Endodermal cell (in vitro differentiated cells): ENCODE data around the gene CCDC92. TPM values are rescaled to one million over a fixed set of nuclear protein-coding genes. Genes with fewer than 3 reads are reported as not detected.

ENCODE experiments used
- DNase-seq: peaks from one replicate; pipeline ENCODE4 v3.0.0-alpha.2; 2017
- H3K27ac ChIP-seq: 2 replicates; pipeline ENCODE4 v1.5.1; 2013; ENCODE audit warnings: mild to moderate bottlenecking, low read depth, low read length, moderate library complexity
- H3K27me3 ChIP-seq: 2 replicates; pipeline ENCODE4 v1.6.1; 2013; ENCODE audit warnings: mild to moderate bottlenecking, low read length, moderate library complexity; ENCODE audit not compliant: insufficient read depth, control insufficient read depth, poor library complexity, severe bottlenecking
- H3K36me3 ChIP-seq: 2 replicates; pipeline ENCODE4 v1.7.0; 2013; ENCODE audit warnings: mild to moderate bottlenecking, low read length, moderate library complexity; ENCODE audit not compliant: control insufficient read depth, insufficient read depth
- H3K4me1 ChIP-seq: one replicate; pipeline ENCODE4 v1.7.0; 2013; ENCODE audit warnings: low read length; ENCODE audit not compliant: control insufficient read depth, insufficient read depth
- H3K4me3 ChIP-seq: 2 replicates; pipeline ENCODE4 v1.5.1; 2013; ENCODE audit warnings: mild to moderate bottlenecking, low read length, moderate library complexity
- H3K9ac ChIP-seq: 2 replicates; pipeline ENCODE4 v1.6.1; 2013; ENCODE audit warnings: mild to moderate bottlenecking, low read length, moderate library complexity; ENCODE audit not compliant: poor library complexity, severe bottlenecking; ENCODE audit errors: extremely low read depth
- H3K9me3 ChIP-seq: 2 replicates; pipeline ENCODE4 v1.6.1; 2013; ENCODE audit warnings: mild to moderate bottlenecking, low read length, moderate library complexity; ENCODE audit not compliant: control insufficient read depth
- H3K27ac Mint-ChIP-seq: 2 replicates; pipeline ENCODE4 v1.8.0; 2020; ENCODE audit warnings: mixed read lengths
- H3K27me3 Mint-ChIP-seq: 2 replicates; pipeline ENCODE4 v1.8.0; 2021; ENCODE audit warnings: mild to moderate bottlenecking, mixed read lengths; ENCODE audit not compliant: insufficient read depth
- H3K36me3 Mint-ChIP-seq: 2 replicates; pipeline ENCODE4 v1.8.0; 2020; ENCODE audit warnings: low read depth, mixed read lengths
- H3K4me1 Mint-ChIP-seq: 2 replicates; pipeline ENCODE4 v1.8.0; 2020; ENCODE audit warnings: mixed read lengths
- H3K4me3 Mint-ChIP-seq: 2 replicates; pipeline ENCODE4 v1.8.0; 2020; ENCODE audit warnings: mild to moderate bottlenecking, moderate library complexity, mixed read lengths
- H3K9me3 Mint-ChIP-seq: 2 replicates; pipeline ENCODE4 v1.8.0; 2020; ENCODE audit warnings: mild to moderate bottlenecking, mixed read lengths
- WGBS, 2 experiments: methylation state at CpG; one replicate each; pipeline versions ENCODE4 v1.1.5 to v1.1.7; 2013; ENCODE audit warnings: missing lambda C conversion rate in 2 of 2, mixed read lengths in 1 of 2; ENCODE audit not compliant: insufficient coverage in 1 of 2, insufficient read length in 1 of 2; 5-methylcytosine and 5-hydroxymethylcytosine counted together
- total RNA-seq, 2 donors: library from RNA; stranded (reverse); fragmentation: NEBNext Ultra II Directional in 1 of 2; extraction: Animal tissue kit (Norgen Biotek cat#: 25700) in 1 of 2; gene quantifications; 2 replicates in 1 of 2; 3 replicates in 1 of 2; pipeline ENCODE4 v1.2.1, GENCODE V29; 2021
- TF ChIP-seq, protein P1 (sequence below): fragments of 200-600 bp; sonication (generic); conservative IDR thresholded peaks from 2 replicates; pipeline ENCODE4 v1.5.0; 2021; ENCODE audit warnings: antibody characterized with exemption, mild to moderate bottlenecking

CCDC92 gene
- total RNA-seq, 2 donors from 2014 or later = 37.9 to 45.1 TPM

DNA sequence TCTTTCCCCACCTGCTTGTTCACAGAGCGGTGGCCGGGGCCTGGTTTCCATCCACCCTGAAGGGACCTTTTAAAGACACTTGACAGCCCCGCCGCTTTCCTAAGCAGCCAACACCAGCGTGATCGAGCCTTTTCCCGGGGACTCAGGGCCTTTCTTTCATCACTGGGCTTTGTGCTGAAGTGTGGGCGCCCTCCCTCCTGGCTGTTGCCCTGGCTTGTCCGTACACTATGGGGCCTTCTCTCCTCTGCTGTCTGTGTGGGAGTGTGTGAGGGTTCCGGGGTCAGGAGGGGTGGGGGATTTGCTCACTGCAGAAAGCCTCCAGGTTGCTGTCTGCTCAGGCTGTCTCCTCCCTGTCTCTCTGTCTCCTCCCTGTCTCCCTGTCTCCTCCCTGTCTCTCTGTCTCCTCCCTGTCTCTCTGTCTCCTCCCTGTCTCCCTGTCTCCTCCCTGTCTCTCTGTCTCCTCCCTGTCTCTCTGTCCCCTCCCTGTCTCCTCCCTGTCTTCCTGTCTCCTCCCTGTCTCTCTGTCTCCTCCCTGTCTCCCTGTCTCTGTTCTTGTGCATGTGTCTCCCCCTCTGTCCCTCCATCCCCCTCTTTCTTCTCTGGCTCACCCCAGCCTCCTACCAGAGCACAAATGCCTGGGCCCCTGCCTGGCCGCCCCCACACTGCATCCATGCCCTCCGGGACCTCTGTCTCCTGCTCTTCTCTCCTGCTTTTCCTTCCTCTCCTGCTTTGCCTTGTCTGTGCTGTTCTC is 64.7 kb downstream of the CCDC92 start:
- H3K4me3 Mint-ChIP-seq = no peak overlapping the region
- H3K27ac ChIP-seq = no peak overlapping the region

DNA sequence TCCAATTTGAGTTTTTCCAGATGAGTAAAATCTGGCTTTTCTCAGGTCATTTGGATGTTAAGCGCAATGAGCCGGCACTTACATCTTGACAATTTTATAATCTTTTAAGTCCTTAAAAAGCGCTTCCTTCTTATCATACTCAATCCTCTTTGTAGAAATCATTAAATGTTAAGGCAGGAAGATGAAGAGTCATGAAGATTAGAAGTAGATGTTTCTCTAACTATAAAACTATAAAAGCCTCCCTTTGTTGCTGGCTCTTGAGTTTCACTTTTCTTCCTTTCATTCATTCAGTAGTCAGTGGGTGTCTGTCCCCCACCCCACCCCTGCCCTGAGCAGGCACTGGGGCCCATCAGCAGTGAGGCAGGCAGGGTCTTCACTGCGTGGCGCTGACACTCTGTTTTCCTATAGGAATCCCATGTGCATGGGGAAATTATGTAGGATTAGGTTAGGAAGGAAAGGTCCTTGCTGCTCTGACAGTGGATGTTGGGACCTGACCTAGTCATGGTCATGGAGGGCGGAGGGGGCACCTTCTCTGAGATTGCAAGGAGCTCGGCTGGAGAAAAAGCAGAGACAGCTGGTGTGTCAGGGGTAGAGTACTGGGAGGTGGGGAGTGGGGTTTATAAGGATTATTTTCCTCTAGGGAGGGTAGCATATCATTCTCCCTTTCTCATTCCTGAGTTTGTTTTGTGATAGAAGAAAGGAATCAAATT is 65.8 kb downstream of the CCDC92 start:
- Mint-ChIP-seq H3K27ac (no peak overlapping the region), H3K9me3 (peaks cover 4% of the 10 kb centered on the region)

More for the DNA sequence above, 64.7 kb downstream of the CCDC92 start:
- H3K27me3 Mint-ChIP-seq = peaks cover 4% of the 10 kb centered on the region
- TF ChIP-seq, protein P1, sequence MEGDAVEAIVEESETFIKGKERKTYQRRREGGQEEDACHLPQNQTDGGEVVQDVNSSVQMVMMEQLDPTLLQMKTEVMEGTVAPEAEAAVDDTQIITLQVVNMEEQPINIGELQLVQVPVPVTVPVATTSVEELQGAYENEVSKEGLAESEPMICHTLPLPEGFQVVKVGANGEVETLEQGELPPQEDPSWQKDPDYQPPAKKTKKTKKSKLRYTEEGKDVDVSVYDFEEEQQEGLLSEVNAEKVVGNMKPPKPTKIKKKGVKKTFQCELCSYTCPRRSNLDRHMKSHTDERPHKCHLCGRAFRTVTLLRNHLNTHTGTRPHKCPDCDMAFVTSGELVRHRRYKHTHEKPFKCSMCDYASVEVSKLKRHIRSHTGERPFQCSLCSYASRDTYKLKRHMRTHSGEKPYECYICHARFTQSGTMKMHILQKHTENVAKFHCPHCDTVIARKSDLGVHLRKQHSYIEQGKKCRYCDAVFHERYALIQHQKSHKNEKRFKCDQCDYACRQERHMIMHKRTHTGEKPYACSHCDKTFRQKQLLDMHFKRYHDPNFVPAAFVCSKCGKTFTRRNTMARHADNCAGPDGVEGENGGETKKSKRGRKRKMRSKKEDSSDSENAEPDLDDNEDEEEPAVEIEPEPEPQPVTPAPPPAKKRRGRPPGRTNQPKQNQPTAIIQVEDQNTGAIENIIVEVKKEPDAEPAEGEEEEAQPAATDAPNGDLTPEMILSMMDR = no peak
- Histone ChIP-seq H3K4me3 (no peak overlapping the region), H3K9ac (no peak overlapping the region), H3K9me3 (no peaks in the 10 kb centered on the region), H3K36me3 (no peaks in the 10 kb centered on the region), H3K4me1 (no peaks in the 10 kb centered on the region), H3K27me3 (no peaks in the 10 kb centered on the region)
- no peaks in the 10 kb centered on the region for H3K4me1 Mint-ChIP-seq
- H3K36me3 Mint-ChIP-seq = no peaks in the 10 kb centered on the region
- H3K27ac Mint-ChIP-seq = no peak overlapping the region
- no peak for DNase-seq
- 76 to 85% methylated on average over 7 to 11 of the region's 12 CpGs for WGBS, 2 experiments
- peaks cover 6% of the 10 kb centered on the region for H3K9me3 Mint-ChIP-seq

DNA sequence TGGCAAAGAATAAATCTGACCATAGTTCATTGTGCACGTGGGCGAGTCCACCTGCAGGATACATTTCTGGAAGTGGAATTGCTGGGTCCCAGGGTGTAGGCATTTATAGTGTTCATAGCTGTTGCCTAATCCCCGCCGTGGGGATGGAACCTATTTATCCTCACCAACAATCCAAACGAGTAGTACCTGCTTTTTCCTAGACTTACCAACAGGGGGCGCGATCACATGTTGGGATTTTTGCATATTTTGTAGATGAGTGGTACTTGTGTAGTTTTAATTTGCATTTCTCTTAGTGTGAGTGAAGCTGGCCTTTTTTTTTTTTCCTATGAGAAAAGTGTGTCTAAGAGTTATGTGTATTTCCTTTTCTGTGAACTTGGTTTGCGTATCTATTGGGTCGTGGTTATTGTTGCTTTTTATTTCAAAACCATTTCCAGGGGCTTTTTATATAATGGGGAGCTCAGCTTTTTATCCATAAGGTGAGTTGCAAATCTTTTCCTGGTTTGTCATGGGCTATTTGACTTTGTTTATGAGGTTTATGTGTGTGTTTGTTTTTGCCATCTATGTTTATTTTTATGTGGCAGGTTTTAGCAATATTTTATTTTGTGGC is 67.2 kb downstream of the CCDC92 start:
- peaks cover 5% of the 10 kb centered on the region for H3K9me3 Mint-ChIP-seq
- H3K9me3 ChIP-seq = no peaks in the 10 kb centered on the region
- H3K27me3 ChIP-seq = no peaks in the 10 kb centered on the region
- H3K4me3 ChIP-seq = no peak overlapping the region
- peaks cover 3% of the 10 kb centered on the region for H3K4me1 ChIP-seq
- H3K36me3 ChIP-seq = no peaks in the 10 kb centered on the region
- WGBS, 2 experiments = 37 to 38% methylated on average over 6 to 9 of the region's 9 CpGs
- TF ChIP-seq, protein P1 = peak; percentile 91
- no peak overlapping the region for H3K4me3 Mint-ChIP-seq
- H3K27me3 Mint-ChIP-seq = peaks cover 7% of the 10 kb centered on the region
- no peak overlapping the region for H3K27ac Mint-ChIP-seq
- no peaks in the 10 kb centered on the region for H3K36me3 Mint-ChIP-seq
- H3K27ac ChIP-seq = no peak overlapping the region
- peak; percentile 90 for DNase-seq
- no peak overlapping the region for H3K9ac ChIP-seq
- H3K4me1 Mint-ChIP-seq = peaks cover 6% of the 10 kb centered on the region

More for the DNA sequence above, 65.8 kb downstream of the CCDC92 start:
- H3K36me3 ChIP-seq = no peaks in the 10 kb centered on the region
- no peak overlapping the region for H3K4me3 ChIP-seq
- no peak overlapping the region for H3K4me3 Mint-ChIP-seq
- TF ChIP-seq, protein P1 = no peak
- H3K27me3 Mint-ChIP-seq = peaks cover 4% of the 10 kb centered on the region
- no peak for DNase-seq
- H3K36me3 Mint-ChIP-seq = no peaks in the 10 kb centered on the region
- WGBS, 2 experiments = 80% methylated on average over 7 of the region's 7 CpGs; no CpG with 5 or more reads in 1 of the 2 experiments
- H3K4me1 Mint-ChIP-seq = no peaks in the 10 kb centered on the region
- no peak overlapping the region for H3K27ac ChIP-seq
- no peaks in the 10 kb centered on the region for H3K27me3 ChIP-seq
- H3K4me1 ChIP-seq = no peaks in the 10 kb centered on the region
- H3K9ac ChIP-seq = no peak overlapping the region
- H3K9me3 ChIP-seq = no peaks in the 10 kb centered on the region
